ENCODE results near the gene LCMT1.
"Not testable (repeated sequence)": the region's sequence is repeated elsewhere in the genome, so short reads cannot be mapped to it uniquely, and the experiment has no call there.

Gene LCMT1

DNA sequence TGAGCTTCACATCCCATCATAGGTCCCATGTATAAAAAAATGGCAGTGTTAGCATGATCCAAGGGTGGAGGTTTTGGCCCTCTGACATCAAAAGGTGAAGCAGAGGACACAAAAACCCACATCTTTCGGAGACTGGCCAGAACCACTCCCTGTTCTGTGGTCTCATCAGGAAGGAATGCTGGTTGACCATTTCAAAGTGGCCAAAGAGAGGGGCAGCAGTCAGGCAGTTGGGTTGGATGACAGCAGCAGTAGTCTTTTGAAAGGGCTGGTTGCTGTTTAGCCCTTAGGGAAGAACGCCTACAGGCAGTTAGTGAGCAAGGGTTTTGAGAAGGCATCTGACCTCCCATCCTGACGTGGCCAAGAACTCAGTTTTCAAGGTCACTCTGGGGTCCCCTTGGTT, 40.5 kb downstream of the LCMT1 start:
- DNase-seq: no peak

DNA sequence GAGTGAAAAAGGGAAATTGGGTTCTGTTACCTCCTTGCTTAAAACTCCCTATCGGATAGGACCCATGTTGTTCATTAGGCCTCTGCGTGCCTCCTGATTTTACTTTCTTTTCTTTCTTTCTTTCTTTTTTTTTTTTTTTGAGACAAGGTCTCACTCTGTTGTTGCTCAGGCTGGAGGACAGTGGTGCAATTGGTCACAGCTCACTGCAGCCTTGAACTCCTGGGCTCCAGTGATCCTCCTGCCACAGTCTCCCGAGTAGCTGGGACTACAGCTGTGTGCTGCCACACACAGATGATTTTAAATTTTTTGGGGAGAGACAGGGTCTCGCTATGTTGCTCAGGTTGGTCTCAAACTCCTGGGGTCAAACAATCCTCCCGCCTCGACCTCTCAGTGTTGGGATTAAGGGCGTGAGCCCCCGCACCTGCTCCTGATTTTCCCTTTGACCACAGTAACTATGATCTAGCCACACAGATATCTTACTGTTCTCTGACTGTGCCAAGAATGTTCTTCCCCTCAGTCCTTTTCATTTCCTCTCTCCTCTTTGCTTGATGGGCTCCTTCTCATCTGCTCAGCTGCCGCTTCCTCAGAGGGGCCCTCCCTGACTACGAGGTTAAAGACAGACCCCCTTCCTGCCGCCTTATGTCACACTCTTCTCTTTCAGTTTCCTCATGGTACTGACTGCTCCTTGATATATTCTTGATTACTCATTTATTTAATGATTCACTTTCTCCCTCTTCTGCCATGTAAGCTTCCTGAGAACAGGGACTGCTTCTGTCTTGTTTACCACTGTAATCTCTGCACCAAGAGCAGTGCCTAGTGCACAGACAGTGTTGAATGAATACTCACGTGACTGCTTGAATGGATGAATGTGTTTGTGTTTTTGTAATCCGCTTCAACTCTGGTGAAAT, 44.3 kb downstream of the LCMT1 start:
- DNase-seq: no peak

DNA sequence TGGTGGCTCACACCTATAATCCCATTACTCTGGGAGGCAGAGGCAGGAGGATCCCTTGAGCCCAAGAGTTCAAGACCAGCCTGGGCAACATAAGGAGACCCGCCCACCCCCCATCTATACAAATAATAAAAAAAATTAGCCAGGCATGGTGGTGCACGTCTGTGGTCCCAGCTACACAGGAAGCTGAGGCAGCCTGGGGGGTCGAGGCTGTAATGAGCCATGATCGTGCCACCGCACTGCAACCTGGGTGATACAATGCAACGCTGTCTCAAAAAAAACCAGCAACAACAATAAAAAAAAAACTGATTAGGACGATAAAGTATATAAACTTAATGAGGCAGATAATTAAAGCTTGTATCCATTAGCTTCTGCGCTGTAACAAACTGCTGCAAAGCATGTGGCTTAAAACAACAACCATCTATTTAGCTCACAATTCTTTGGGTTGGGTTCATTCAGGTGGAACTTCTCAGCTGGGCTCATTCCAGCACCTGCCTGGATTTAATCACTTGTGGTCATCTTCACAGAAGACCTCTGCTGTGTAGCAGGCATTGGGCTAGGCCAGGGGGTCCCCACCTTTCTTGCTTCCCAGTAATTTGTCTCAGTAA, 45.8 kb downstream of the LCMT1 start:
- no peak for DNase-seq

GRCh38 chr16:25158401-25158800, 46.9 kb downstream of the LCMT1 start:
- DNase-seq: no peak

DNA sequence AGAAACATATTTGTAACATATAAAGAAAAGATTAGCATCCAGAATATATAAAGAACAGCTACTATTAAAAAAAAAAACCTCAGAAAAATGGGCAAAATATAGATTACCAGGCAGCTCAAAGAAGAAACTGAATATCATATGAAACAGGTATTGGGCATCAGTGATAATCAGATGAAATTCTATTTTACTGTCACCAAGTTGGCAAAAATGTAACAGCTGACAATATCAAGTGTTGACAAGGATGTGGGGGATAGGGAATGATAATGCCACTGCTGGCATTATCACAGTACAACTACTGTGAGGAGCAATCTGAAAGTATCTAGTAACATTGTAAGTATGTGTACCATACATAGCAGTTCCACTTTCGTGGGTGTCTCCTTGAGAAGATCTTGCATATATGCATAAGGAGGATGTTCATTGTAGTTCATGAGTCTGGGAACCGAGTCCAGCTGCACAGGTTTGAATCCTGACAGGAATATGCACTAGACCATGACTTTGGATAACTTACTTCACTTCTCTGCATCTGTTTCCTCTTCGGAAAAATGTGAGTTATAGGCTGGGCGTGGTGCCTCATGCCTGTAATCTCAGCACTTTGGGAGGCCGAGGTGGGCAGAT, 50.3 kb downstream of the LCMT1 start:
- no peak for DNase-seq

DNA sequence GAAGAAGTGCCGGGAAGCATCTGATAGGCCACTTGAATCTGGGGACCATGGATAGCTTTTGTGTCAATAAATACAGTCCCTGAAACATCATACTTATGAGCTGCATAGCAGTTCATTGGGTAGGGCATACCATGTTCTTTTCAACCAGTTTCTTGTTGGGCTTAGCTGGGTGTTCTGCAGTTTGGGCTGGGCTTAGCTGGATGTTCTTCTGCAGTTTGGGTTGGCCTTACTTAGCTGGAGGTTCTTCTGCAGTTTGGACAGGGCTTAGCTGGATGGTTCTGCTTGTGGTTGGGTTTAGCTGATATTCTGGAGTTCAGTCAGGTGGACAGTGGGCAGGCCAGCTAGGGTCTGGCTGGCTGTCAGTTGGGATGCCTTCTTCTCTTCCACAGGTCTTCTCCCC, 52.1 kb downstream of the LCMT1 start:
- DNase-seq: no peak

DNA sequence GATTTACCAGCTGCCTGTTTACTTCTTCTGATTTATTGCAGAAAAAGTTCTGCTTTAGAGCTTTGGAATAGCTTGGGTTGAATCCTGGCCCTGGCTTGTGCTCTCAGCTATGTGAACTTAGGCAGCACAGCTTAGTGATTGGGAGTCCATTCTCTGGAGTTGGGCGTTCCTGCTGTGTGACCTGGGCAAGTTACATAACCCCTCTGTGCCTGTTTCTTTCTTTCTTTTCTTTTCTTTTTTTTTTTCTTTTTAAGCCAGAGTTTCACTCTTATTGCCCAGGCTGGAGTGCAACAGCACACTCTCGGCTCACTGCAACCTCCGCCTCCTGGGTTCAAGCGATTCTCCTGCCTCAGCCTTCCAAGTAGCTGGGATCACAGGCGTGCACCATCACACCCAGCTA, 53.7 kb downstream of the LCMT1 start:
- DNase-seq: no peak

DNA sequence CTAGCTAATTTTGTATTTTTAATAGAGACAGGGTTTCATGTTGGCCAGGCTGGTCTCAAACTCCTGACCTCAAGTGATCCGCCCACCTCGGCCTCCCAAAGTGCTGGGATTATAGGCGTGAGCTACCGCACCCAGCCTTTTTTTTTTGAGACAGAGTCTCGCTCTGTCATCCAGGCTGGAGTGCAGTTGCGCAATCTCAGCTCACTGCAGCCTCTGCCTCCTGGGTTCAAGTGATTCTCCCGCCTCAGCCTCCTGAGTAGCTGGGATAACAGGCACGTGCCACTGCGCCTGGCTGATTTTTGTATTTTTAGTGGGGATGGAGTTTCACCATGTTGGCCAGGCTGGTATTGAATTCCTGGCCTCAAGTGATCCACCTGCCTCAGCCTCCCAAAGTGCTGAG, 56.4 kb downstream of the LCMT1 start:
- DNase-seq: not testable (repeated sequence)

- no peak for DNase-seq
Observed at GRCh38 chr16:25171390-25171789, 59.8 kb downstream of the LCMT1 start.

- DNase-seq: no peak
Observed at GRCh38 chr16:25172831-25173230, 61.3 kb downstream of the LCMT1 start.

DNA sequence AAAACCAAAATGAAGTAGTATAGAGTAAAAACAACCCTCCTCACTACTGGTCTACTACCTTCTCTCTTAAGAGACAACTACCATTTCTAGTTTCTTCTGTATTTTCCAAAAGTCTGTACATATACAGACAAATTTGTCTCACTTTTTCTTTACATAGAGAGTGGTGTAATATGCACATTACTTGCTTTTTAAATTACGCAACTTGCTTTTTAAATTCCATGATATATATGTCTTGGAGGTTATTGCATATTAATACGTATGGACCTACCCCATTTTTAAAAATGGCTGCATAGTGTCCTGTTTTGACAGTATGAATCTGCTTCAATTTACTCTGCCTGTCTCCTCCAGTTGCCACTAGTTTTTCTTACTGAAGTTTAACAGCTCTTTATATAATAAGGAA, 62.7 kb downstream of the LCMT1 start:
- DNase-seq: no peak

GRCh38 chr16:25176136-25176535, 64.6 kb downstream of the LCMT1 start:
- DNase-seq: peak in 1 of 2 experiments; percentile 29

GRCh38 chr16:25177512-25177830, 65.9 kb downstream of the LCMT1 start:
- DNase-seq: no peak

GRCh38 chr16:25177831-25178688, 66.5 kb downstream of the LCMT1 start:
- DNase-seq: no peak

DNA sequence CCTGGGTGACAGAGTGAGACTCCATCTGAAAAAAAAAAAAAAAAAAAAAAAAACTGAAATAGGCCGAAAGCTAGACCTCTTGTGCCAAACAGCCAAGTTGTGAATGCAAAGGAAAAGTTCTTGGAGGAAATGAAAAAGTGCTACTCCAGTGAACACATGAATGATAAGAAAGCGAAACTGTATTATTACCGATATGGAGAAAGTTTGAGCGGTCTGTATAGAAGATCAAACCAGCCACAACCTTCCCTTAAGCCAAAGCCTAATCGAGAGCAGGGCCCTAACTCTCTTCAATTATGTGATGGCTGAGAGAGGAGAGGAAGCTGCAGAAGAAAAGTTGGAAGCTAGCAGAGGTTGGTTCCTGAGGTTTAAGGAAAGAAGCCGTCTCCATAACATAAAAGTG, 69.7 kb downstream of the LCMT1 start:
- not testable (repeated sequence) for DNase-seq

DNA sequence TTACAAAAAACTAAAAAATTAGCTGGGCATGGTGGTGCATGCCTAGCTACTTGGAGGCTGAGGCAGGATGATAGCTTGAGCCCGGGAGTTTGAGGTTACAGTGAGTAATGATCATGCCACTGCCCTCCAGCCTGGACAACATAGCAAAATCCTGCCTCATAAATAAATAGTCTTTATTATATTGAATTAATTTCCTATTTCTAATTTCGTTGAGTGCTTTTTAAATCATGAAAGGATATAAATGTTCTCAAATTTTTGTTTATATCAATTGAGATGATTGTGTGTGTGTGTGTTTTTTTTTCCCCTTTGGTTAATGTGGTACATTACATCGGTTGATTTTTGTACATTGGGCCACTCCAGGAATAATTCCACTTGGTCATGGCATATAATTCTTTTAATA, 73.2 kb downstream of the LCMT1 start:
- no peak for DNase-seq

DNA sequence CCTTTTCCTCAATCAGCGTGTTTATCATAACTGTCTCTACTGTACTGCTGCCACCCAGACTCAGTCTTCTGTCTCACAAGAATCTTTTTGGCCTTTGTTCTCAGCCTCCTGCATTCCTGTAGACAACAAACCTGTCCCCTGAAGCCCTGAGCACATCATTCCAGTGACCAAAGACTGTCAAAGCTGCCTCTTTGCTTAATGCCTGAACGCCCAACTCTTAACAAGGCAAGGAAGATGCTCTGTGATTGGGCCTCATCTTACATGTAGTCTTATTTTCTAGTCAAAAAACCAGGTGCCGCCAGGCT, 75.9 kb downstream of the LCMT1 start:
- no peak for DNase-seq

DNA sequence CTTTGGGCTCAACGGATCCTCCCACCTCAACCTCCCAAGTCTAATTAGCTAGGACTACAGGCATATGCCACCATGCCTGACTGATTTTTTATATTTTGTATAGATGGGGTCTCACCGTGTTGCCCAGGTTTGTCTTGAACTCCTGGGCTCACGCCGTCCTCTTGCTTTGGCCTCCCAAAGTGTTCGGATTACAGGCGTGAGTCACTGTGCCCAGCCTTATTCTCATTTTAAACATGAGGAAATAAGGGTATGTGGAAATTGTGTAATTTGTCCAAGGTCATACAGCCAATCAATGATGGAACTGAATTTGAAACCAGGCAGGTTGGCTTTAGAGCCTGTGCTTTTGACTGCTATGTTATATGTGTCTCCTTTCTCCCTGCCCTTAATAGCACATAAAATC, 77.8 kb downstream of the LCMT1 start:
- DNase-seq: no peak

- no peak for DNase-seq
Observed at GRCh38 chr16:25192096-25192495, 80.6 kb downstream of the LCMT1 start.

DNA sequence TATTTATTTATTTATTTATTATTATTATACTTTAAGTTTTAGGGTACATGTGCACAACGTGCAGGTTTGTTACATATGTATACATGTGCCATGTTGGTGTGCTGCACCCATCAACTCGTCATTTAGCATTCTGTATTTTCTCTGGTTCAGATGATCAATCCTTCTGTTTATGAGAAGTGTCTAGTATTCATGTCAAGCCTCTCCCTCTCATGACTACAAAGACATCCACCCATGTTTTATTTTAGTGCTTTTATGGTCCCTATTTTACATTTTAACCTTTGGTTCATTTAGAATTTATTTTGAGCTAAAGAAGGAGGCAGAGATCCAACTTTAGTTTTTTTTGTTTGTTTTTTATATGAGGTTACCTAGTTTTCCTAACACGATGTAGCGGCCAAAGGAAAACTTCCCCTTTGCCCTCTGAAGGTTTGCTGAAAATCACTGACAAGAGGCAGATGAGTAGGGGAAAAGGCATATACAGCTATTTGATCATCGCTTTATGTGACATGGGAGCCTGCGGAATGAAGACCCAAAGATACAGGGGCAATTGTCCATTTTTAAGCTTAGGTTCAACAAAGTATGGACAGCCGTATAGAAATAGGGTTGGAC, 82.8 kb downstream of the LCMT1 start:
- no peak for DNase-seq

GRCh38 chr16:25198021-25198420, 86.5 kb downstream of the LCMT1 start:
- DNase-seq: no peak

DNA sequence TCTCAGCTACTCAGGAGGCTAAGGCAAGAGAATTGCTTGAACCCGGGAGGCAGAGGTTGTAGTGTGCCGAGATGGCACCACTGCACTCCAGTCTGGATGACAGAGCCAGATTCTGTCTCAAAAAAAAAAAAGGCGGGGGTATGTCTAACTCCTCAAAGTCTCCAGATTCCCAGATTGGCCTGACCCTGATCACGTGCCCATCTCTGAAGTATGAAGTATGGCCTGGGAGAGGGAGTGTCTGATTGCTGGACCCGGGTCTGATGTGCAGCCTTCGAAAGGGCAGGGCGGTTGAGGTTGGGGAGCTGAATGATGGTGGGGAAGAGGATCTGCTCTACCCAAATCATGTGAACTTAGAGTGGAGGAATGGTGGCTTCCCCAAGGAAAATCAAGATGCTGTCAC, 87.9 kb downstream of the LCMT1 start:
- no peak for DNase-seq

DNA sequence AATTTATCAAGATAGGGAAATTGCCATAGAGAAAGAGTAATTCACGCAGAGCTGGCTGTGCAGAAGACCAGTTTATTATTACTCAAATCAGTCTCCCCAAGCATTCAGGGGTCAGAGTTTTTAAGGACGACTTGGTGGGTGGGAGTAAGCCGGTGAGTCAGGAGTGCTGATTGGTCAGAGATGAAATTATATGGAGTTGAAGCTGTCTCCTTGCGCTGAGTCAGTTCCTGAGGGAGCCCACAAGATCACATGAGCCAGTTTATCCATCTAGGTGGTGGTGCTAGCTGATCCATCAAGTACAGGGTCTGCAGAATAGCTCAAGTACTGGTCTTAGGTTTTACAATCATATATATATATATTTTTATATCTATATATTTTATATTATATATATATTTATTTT, 99.2 kb downstream of the LCMT1 start:
- DNase-seq: no peak

Data from NCI-H526 (cell line).